ENCODE results near the gene CDIP1. TPM values are rescaled to one million over a fixed set of nuclear protein-coding genes. Genes with fewer than 3 reads are reported as not detected.

CDIP1 gene
- total RNA-seq, 1 donor from 2014 or later = 30.3 TPM

DNA sequence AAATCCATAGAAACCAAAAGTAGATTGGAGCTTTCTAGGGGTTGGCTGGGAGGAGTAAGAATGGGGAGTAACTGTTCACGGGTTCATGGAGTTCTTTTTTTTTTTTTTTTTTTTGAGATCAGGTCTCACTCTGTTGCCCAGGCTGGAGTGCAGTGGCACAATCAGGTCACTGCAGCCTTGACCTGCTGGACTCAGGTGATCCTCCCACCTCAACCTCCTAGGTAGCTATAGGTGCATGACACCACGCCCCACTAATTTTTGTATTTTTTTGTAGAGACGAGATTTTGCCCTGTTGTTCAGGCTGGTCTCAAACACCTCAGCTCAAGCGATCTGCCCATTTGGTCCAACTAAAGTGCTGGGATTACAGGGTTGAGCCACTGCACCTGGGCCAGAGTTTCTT is 65.7 kb downstream of the CDIP1 start:
- TF ChIP-seq CTCF (conservative IDR thresholded peaks at IDR 0.05; ENCODE audit: low read depth, low read length) = no peak
- H3K4me3 ChIP-seq (ENCODE audit: low read depth, low read length) = no peak overlapping the region
- no peak for DNase-seq (ENCODE audit: low read depth)

GRCh38 chr16:4471869-4472268 is 66.7 kb downstream of the CDIP1 start:
- no peak overlapping the region for H3K4me3 ChIP-seq (ENCODE audit: low read depth, low read length)
- no peak for DNase-seq (ENCODE audit: low read depth)
- TF ChIP-seq CTCF (conservative IDR thresholded peaks at IDR 0.05; ENCODE audit: low read depth, low read length) = no peak

DNA sequence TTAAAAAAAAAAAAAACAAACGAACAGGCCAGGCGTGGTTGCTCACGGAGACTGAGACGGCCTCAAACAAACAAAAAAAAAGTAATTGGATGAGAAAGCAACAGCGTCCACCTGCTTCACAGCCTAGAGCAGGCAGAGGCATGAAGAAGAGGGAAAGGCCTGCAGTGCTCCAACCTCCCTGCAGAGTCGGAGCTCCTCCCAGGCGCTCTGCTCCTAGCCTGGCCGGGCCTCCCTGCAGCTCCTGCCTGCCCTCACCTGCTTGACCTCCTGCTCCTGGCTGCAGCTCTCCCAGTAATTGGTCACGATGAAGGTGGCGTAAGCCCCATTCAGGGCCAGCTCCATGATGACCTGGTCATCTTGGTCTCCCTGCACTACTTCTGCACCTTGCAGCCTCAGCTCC is 69.6 kb downstream of the CDIP1 start:
- no peak for TF ChIP-seq CTCF (conservative IDR thresholded peaks at IDR 0.05; ENCODE audit: low read depth, low read length)
- DNase-seq (ENCODE audit: low read depth) = no peak
- no peak overlapping the region for H3K4me3 ChIP-seq (ENCODE audit: low read depth, low read length)

DNA sequence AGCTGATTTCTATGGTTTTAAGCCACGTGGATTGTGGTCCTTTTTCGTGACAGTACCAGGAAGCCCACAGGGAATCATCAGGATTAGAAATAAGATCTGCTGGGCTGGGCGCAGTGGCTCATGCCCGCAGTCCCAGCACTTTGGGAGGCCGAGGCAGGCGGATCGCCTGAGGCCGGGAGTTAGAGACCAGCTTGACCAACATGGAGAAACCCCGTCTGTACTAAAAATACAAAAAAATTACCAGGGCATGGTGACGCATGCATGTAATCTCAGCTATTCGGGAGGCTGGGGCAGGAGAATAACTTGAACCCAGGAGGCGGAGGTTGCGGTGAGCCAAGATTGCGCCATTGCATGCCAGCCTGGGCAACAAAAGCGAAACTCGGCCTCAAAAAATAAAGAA is 70.7 kb downstream of the CDIP1 start:
- no peak overlapping the region for H3K4me3 ChIP-seq (ENCODE audit: low read depth, low read length)
- TF ChIP-seq CTCF (conservative IDR thresholded peaks at IDR 0.05; ENCODE audit: low read depth, low read length) = no peak
- DNase-seq (ENCODE audit: low read depth) = no peak

GRCh38 chr16:4465977-4466779 is 72.4 kb downstream of the CDIP1 start:
- no peak for TF ChIP-seq CTCF (conservative IDR thresholded peaks at IDR 0.05; ENCODE audit: low read depth, low read length)
- no peak overlapping the region for H3K4me3 ChIP-seq (ENCODE audit: low read depth, low read length)
- no peak for DNase-seq (ENCODE audit: low read depth)

- no peak overlapping the region for H3K4me3 ChIP-seq (ENCODE audit: low read depth, low read length)
- DNase-seq (ENCODE audit: low read depth) = no peak
- no peak for TF ChIP-seq CTCF (conservative IDR thresholded peaks at IDR 0.05; ENCODE audit: low read depth, low read length)
Measured at GRCh38 chr16:4463522-4464163, 74.9 kb downstream of the CDIP1 start.

All from epithelial cell of proximal tubule (primary cell).